HepG2 (cell line): ENCODE results near the gene GPSM1. TPM values are rescaled to one million over a fixed set of nuclear protein-coding genes. Genes with fewer than 3 reads are reported as not detected.
A peak's percentile ranks its signal among the peaks of the same experiment; 100 is the strongest.

Source experiments
- ARHGAP35 ChIP-seq: sonication (generic); formaldehyde crosslinking; IDR thresholded peaks from 2 replicates; pipeline ENCODE4 v1.9.0; 2022; ENCODE audit warnings: mild to moderate bottlenecking, inconsistent platforms, moderate library complexity, missing genetic modification reagents, borderline replicate concordance
- CAMTA2 ChIP-seq: sonication (generic); formaldehyde crosslinking; IDR thresholded peaks from 2 replicates; pipeline ENCODE4 v1.4.0; 2020; ENCODE audit warnings: mild to moderate bottlenecking, missing genetic modification reagents, borderline replicate concordance
- CEBPZ ChIP-seq: IDR thresholded peaks from 2 replicates; pipeline ENCODE4 v1.6.1; 2012; ENCODE audit warnings: low read length, improper control_type of control experiment
- EED ChIP-seq: sonication (generic); formaldehyde crosslinking; IDR thresholded peaks from 2 replicates; pipeline ENCODE4 v1.5.0; 2020; ENCODE audit warnings: mild to moderate bottlenecking, missing genetic modification reagents
- MTA3 ChIP-seq: sonication (generic); formaldehyde crosslinking; IDR thresholded peaks from 2 replicates; pipeline ENCODE4 v1.4.0; 2020; ENCODE audit warnings: missing genetic modification reagents
- MYC ChIP-seq: sonication (generic); formaldehyde crosslinking; IDR thresholded peaks from 2 replicates; pipeline ENCODE4 v1.9.0; 2021; ENCODE audit warnings: missing genetic modification reagents, borderline replicate concordance
- NFIB ChIP-seq: sonication (generic); formaldehyde crosslinking; IDR thresholded peaks from 2 replicates; pipeline ENCODE4 v1.9.0; 2021; ENCODE audit warnings: missing genetic modification reagents, mild to moderate bottlenecking, borderline replicate concordance
- PLSCR1 ChIP-seq: sonication (generic); formaldehyde crosslinking; IDR thresholded peaks from 2 replicates; pipeline ENCODE4 v1.5.0; 2020; ENCODE audit warnings: missing genetic modification reagents, mild to moderate bottlenecking, borderline replicate concordance
- POLR2G ChIP-seq: fragments of 200-400 bp; formaldehyde crosslinking; IDR thresholded peaks from 2 replicates; pipeline ENCODE4 v1.6.1; 2018; ENCODE audit warnings: mild to moderate bottlenecking, low read depth, low read length, moderate library complexity
- PPARG ChIP-seq: conservative IDR thresholded peaks from 2 replicates; pipeline ENCODE4 v1.6.1; 2016; ENCODE audit warnings: missing biosample characterization, missing genetic modification reagents
- RELA ChIP-seq: sonication (generic); formaldehyde crosslinking; IDR thresholded peaks from 2 replicates; pipeline ENCODE4 v1.4.0; 2020; ENCODE audit warnings: missing genetic modification reagents
- RFXAP ChIP-seq: sonication (generic); formaldehyde crosslinking; IDR thresholded peaks from 2 replicates; pipeline ENCODE4 v1.4.0; 2020; ENCODE audit warnings: missing genetic modification reagents, borderline replicate concordance
- USF2 ChIP-seq, 2 experiments: sonication (generic) in 1 of 2; formaldehyde crosslinking in 1 of 2; IDR thresholded peaks; 2 replicates each; pipeline versions ENCODE4 v1.5.1 to v1.6.1; 2011 to 2020; ENCODE audit warnings: borderline replicate concordance in 1 of 2, low read depth in 1 of 2, low read length in 1 of 2, mild to moderate bottlenecking in 1 of 2, missing genetic modification reagents in 1 of 2, moderate library complexity in 1 of 2
- ZBTB20 ChIP-seq: sonication (generic); formaldehyde crosslinking; IDR thresholded peaks from 2 replicates; pipeline ENCODE4 v1.8.1; 2023; ENCODE audit warnings: missing genetic modification reagents, low read depth, mild to moderate bottlenecking, borderline replicate concordance
- ZNF546 ChIP-seq: sonication (generic); formaldehyde crosslinking; conservative IDR thresholded peaks from 2 replicates; pipeline ENCODE4 v1.8.1; 2023; ENCODE audit warnings: mild to moderate bottlenecking, missing genetic modification reagents
- ZNF556 ChIP-seq: sonication (generic); formaldehyde crosslinking; IDR thresholded peaks from 2 replicates; pipeline ENCODE4 v1.4.0; 2020; ENCODE audit warnings: mild to moderate bottlenecking, missing genetic modification reagents, borderline replicate concordance
- ZNF678 ChIP-seq: sonication (generic); formaldehyde crosslinking; IDR thresholded peaks from 2 replicates; pipeline ENCODE4 v1.4.0; 2020; ENCODE audit warnings: mild to moderate bottlenecking, missing genetic modification reagents
- polyA plus RNA-seq, 8 experiments: library from polyadenylated mRNA; depleted of rRNA in 3 of 8; stranded (reverse) in 7 of 8; unstranded in 1 of 8; fragments of >200 nt; fragmentation: Illumina TruSeq in 4 of 8; extraction: Trizol in 4 of 8; gene quantifications; 2 replicates each; pipeline versions ENCODE4 v1.2.1 to v1.2.3, GENCODE V29; 2011 to 2016; ENCODE audit warnings: low read depth in 4 of 8, missing spikeins in 1 of 8, mixed read lengths in 1 of 8; ENCODE audit not compliant: insufficient read depth in 1 of 8
- total RNA-seq, 5 experiments: library from RNA; depleted of rRNA; stranded (reverse); fragments of >200 nt; fragmentation: Illumina TruSeq; extraction: Trizol; gene quantifications; 2 replicates each; pipeline ENCODE4 v1.2.3, GENCODE V29; 2016; ENCODE audit warnings: low read depth in 1 of 5

The GPSM1 gene
- total and polyA plus RNA-seq, 2 of the 13 experiments (the other 11 are each of a cell fraction or from before 2014, with no cell fraction given), result 1.0 to 2.4 TPM

GRCh38 chr9:136373300-136374182 is 46.2 kb downstream of the GPSM1 start, which contains the start of gene CARD9 (continued):
- no peak for TF ChIP-seq PPARG
- TF ChIP-seq PLSCR1 (CRISPR knock-in tag), result no peak
- no peak for TF ChIP-seq ZNF678 (CRISPR knock-in tag)
- TF ChIP-seq NFIB (CRISPR knock-in tag), result no peak
- TF ChIP-seq ZNF546, result no peak
- TF ChIP-seq ZBTB20 (CRISPR knock-in tag), result no peak
- no peak for TF ChIP-seq EED
- TF ChIP-seq RFXAP, result peak; percentile 51; the same call in 1 of the 2 replicates
- TF ChIP-seq MYC (CRISPR knock-in tag), result peak; percentile 68
- TF ChIP-seq CEBPZ, result no peak
- peak; percentile 83 for TF ChIP-seq POLR2G
- TF ChIP-seq RELA, result no peak
- no peak for TF ChIP-seq USF2 (IDR thresholded peaks at IDR 0.05; ENCODE audit: low read depth, low read length)
- TF ChIP-seq USF2 (CRISPR knock-in tag; IDR thresholded peaks at IDR 0.05; ENCODE audit: borderline replicate concordance), result no peak
- TF ChIP-seq MTA3 (CRISPR knock-in tag), result no peak
- no peak for TF ChIP-seq ARHGAP35 (CRISPR knock-in tag)
- TF ChIP-seq CAMTA2, result no peak
- no peak for TF ChIP-seq ZNF556 (CRISPR knock-in tag)
